Epithelial cell of esophagus (primary cell): ENCODE results near the gene TMEM184C.

Source experiments
- DNase-seq: peaks from one replicate; pipeline ENCODE4 v3.0.0; 2010; ENCODE audit warnings: low read depth
- H3K4me3 ChIP-seq: 2 replicates; pipeline ENCODE4 v1.5.1; 2011; ENCODE audit warnings: mild to moderate bottlenecking, low read length, control low read depth
- TF ChIP-seq, protein P1 (sequence below): IDR thresholded peaks from 2 replicates; pipeline ENCODE4 v1.5.1; 2011; ENCODE audit warnings: low read depth, mild to moderate bottlenecking, low read length, control low read depth, inconsistent platforms; ENCODE audit not compliant: insufficient read depth; ENCODE audit errors: missing control alignments

TMEM184C gene

DNA sequence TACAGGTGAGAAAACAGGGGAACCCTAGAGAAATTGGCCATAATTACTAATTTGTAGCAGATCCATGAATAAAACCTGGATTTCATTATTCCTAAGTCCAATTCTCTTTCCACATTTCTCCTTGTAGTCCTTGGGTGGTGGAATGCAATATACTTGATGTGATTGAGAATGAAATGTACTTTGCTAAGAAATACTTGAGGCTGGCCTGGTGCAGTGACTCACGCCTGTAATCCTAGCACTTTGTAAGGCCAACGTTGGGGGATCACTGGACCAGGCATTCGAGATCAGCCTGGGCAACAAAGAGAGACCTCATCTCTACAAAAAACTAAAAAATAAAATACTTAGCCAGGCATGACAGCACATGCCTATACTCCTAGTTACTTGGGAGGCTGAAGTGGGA is 15.9 kb downstream of the TMEM184C start:
- H3K4me3 ChIP-seq: no peak overlapping the region
- DNase-seq: no peak
- TF ChIP-seq, protein P1, sequence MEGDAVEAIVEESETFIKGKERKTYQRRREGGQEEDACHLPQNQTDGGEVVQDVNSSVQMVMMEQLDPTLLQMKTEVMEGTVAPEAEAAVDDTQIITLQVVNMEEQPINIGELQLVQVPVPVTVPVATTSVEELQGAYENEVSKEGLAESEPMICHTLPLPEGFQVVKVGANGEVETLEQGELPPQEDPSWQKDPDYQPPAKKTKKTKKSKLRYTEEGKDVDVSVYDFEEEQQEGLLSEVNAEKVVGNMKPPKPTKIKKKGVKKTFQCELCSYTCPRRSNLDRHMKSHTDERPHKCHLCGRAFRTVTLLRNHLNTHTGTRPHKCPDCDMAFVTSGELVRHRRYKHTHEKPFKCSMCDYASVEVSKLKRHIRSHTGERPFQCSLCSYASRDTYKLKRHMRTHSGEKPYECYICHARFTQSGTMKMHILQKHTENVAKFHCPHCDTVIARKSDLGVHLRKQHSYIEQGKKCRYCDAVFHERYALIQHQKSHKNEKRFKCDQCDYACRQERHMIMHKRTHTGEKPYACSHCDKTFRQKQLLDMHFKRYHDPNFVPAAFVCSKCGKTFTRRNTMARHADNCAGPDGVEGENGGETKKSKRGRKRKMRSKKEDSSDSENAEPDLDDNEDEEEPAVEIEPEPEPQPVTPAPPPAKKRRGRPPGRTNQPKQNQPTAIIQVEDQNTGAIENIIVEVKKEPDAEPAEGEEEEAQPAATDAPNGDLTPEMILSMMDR: no peak

DNA sequence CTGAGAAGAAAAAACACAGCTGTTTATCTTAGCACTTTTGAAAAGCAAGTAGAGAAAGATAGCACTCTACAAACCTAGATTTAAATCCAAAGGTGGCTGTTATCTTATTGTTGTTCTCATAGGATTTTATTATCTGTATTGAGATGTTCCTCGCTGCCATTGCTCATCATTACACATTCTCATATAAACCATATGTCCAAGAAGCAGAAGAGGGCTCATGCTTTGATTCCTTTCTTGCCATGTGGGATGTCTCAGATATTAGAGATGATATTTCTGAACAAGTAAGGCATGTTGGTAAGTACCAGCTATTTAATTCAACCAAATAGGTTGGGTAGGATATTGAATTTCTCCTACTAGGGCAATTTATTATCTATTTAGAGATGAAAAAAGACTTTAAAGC is 16.4 kb downstream of the TMEM184C start:
- no peak for DNase-seq
- no peak overlapping the region for H3K4me3 ChIP-seq
- TF ChIP-seq, protein P1: no peak

DNA sequence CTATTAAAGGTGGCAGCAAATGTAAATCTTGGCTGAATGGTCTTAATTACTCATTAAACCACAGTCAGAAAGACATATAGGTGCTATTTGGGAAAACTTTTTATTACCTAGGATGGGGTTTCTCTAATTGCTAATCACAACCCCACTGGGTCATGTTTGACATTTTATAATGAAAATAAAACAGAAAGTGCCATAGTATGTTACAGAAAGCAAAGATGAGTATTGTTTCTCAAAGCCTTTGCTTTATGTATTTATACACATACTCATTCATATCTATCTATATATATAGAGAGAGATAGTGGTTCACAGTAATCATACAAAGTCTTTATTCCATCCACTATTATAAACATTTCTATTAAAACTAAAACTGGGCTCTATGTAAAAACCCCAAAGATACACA is 18.2 kb downstream of the TMEM184C start:
- no peak for DNase-seq
- TF ChIP-seq, protein P1: no peak
- no peak overlapping the region for H3K4me3 ChIP-seq

DNA sequence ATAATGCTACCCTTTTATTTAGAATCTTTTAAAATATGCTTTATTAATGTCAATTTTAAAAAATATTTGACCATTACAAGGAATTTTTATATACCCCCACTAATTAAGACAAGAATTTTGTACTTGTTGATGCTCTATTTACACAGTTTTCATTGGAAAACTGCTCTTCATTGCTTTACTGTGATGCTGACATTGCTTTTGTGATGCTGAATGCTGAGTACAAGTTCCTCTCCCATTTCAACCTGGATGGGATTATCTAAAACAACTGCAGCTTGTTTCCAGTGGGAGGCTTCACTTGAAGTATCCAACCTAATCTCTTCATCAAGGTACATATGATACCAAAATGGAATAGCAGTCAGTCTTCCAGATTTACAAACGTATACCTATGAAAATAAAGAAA is 21.2 kb downstream of the TMEM184C start:
- no peak overlapping the region for H3K4me3 ChIP-seq
- no peak for DNase-seq
- TF ChIP-seq, protein P1: no peak

DNA sequence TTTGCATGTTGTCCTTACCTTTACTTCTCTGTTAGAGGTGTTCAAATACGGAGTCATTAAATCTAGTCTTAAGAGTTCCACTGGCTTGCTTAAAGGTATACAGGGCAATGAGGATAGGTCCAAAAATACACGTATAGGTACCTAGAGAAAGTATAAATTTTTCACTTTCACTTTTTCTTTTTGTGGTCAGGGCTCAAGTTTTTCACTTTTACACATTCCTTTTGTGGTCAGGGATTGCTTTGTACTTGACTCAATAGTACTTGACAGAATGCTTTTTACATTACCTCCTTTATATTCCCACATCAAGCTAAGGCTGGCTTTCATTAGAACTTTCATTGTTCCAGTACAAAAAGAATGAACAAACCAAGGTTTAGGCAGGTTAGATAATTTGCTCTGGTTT is 21.7 kb downstream of the TMEM184C start:
- TF ChIP-seq, protein P1: no peak
- H3K4me3 ChIP-seq: no peak overlapping the region
- DNase-seq: no peak

DNA sequence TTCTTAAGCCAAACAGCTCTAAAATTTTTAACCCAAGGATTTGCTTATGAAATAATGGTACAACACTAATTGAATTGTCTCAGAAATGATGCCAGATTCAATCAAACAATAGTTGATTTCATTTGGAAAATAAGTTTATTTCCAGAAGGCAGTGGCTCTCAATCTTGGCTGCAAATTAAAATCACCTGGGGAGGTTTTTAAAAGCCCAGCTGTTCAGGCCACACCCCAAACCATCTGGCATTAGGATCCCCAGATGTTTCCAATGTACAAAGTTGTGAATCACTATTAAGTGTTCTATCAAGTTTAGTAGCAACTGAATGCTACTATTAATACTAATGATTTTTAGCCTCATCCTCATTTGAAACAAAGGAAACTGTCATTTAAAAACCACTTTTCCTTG is 22.2 kb downstream of the TMEM184C start:
- no peak for DNase-seq
- no peak overlapping the region for H3K4me3 ChIP-seq
- TF ChIP-seq, protein P1: no peak

DNA sequence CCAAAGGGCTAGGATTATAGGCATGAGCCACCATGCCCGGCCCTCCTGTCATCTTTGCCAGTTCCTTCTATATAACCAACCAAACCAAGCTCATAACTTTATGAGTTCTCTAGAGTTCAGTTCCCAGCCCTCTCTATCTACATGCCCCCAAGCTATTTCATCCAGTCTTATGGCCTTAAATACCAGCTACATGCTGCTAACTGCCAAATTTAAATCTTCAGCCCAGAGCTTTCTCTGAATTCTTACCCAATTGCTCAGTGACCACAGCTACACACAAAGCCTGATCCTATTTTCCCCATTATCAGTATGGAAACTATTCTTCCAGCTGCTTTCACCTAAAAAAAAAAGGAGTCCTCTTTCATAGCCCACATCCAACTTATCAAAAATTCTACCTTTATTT is 23.1 kb downstream of the TMEM184C start:
- no peak overlapping the region for H3K4me3 ChIP-seq
- TF ChIP-seq, protein P1: no peak
- DNase-seq: no peak
